Endothelial cell of umbilical vein (primary cell): ENCODE data around the gene IBSP. TPM values are rescaled to one million over a fixed set of nuclear protein-coding genes. Genes with fewer than 3 reads are reported as not detected.

Experiments used
- BruUV-seq: library from RNA; stranded (reverse); fragments of 400-500 nt; replicated peaks from 2 replicates; lab custom pipeline; 2021; lab: Mats Ljungman, UMichigan
- CTCF ChIA-PET: fragments of 300-600, 350-600 bp; sonication (Branson Sonifier 250); formaldehyde crosslinking; loops from one replicate; lab custom pipeline; 2021; ENCODE audit warnings: antibody characterized with exemption, inconsistent platforms; lab: Charles Lee
- POLR2A ChIA-PET: fragments of 300-600, 350-600 bp; sonication (Branson Sonifier 250); formaldehyde crosslinking; loops from one replicate; lab custom pipeline; 2021; ENCODE audit warnings: antibody characterized with exemption, inconsistent platforms; lab: Charles Lee
- DNase-seq: peaks from one replicate; pipeline ENCODE4 v3.0.0-alpha.2; 2011; ENCODE audit warnings: low read depth, low spot score
- FAIRE-seq: peaks from 2 replicates; lab custom pipeline; 2011; peaks lifted over from hg19 to GRCh38; lab: Jason Lieb, UNC
- H2AFZ ChIP-seq: 2 replicates; pipeline ENCODE4 v1.6.0; 2012; ENCODE audit warnings: low read depth, low read length, control low read depth, inconsistent platforms
- H3K27ac ChIP-seq: 2 replicates; pipeline ENCODE4 v1.5.1; 2011; ENCODE audit warnings: low read depth, mild to moderate bottlenecking, control low read depth, low read length, moderate library complexity; ENCODE audit not compliant: insufficient read depth
- H3K27me3 ChIP-seq, 2 experiments: 2 replicates each; pipeline versions ENCODE4 v1.6.0 to v1.6.1; 2011; ENCODE audit warnings: low read length in 2 of 2, mixed read lengths in 1 of 2; ENCODE audit not compliant: control insufficient read depth in 2 of 2, insufficient read depth in 2 of 2
- H3K36me3 ChIP-seq, 2 experiments: 2 replicates in 1 of 2; 3 replicates in 1 of 2; pipeline ENCODE4 v1.5.1; 2011; ENCODE audit warnings: low read length in 2 of 2, mild to moderate bottlenecking in 1 of 2, moderate library complexity in 1 of 2; ENCODE audit not compliant: control insufficient read depth in 2 of 2, insufficient read depth in 2 of 2; ENCODE audit errors: extremely low read depth in 1 of 2
- H3K4me1 ChIP-seq: 3 replicates; pipeline ENCODE4 v1.5.1; 2011; ENCODE audit warnings: mild to moderate bottlenecking, low read length; ENCODE audit not compliant: control insufficient read depth, insufficient read depth; ENCODE audit errors: extremely low read depth
- H3K4me2 ChIP-seq: 2 replicates; pipeline ENCODE4 v1.6.1; 2011; ENCODE audit warnings: low read length, control low read depth, mixed read lengths; ENCODE audit not compliant: insufficient read depth
- H3K4me3 ChIP-seq, 3 experiments: fragments of 200-600 bp in 1 of 3; sonication (generic), shearing (Covaris generic) in 1 of 3; replicated peaks in 1 of 3; 2 replicates each; pipeline ENCODE4 v1.5.1; 2011 to 2016; ENCODE audit warnings: control low read depth in 3 of 3, low read length in 3 of 3, mild to moderate bottlenecking in 2 of 3, inconsistent platforms in 1 of 3, low read depth in 1 of 3, moderate library complexity in 1 of 3; ENCODE audit not compliant: insufficient read depth in 1 of 3
- H3K79me2 ChIP-seq: 2 replicates; pipeline ENCODE4 v1.6.0; 2012; ENCODE audit warnings: low read length, inconsistent platforms; ENCODE audit not compliant: control insufficient read depth, insufficient read depth
- H3K9ac ChIP-seq: replicated peaks from 2 replicates; pipeline ENCODE3; 2011; ENCODE audit warnings: low read length, control low read depth; ENCODE audit not compliant: insufficient read depth; ENCODE audit errors: extremely low read depth
- H3K9me1 ChIP-seq: replicated peaks from 3 replicates; pipeline ENCODE4 v1.6.0; 2011; ENCODE audit warnings: mild to moderate bottlenecking, low read length; ENCODE audit not compliant: control insufficient read depth, insufficient read depth; ENCODE audit errors: extremely low read depth
- H3K9me3 ChIP-seq: replicated peaks from 2 replicates; pipeline ENCODE4 v1.5.1; 2012; ENCODE audit warnings: low read length, inconsistent platforms; ENCODE audit not compliant: control insufficient read depth, insufficient read depth
- H4K20me1 ChIP-seq: replicated peaks from 2 replicates; pipeline ENCODE3; 2011; ENCODE audit warnings: mild to moderate bottlenecking, low read length; ENCODE audit not compliant: control insufficient read depth, insufficient read depth; ENCODE audit errors: extremely low read depth
- CTCF ChIP-seq, 2 donors: IDR thresholded peaks; 1 replicate in 1 of 2; 2 replicates in 1 of 2; pipeline ENCODE4 v1.5.1; 2011; ENCODE audit warnings: low read length in 2 of 2, mild to moderate bottlenecking in 2 of 2, moderate library complexity in 2 of 2, control low read depth in 1 of 2, inconsistent platforms in 1 of 2, low read depth in 1 of 2; ENCODE audit not compliant: insufficient read depth in 1 of 2; ENCODE audit errors: extremely low read depth in 1 of 2
- EZH2 ChIP-seq: IDR thresholded peaks from 2 replicates; pipeline ENCODE4 v1.6.1; 2012; ENCODE audit warnings: borderline replicate concordance, low read depth, mild to moderate bottlenecking, moderate library complexity, low read length, inconsistent platforms; ENCODE audit not compliant: severe bottlenecking
- FOS ChIP-seq: IDR thresholded peaks from 2 replicates; pipeline ENCODE4 v1.6.1; 2011; ENCODE audit warnings: mild to moderate bottlenecking, low read length, moderate library complexity, borderline replicate concordance; ENCODE audit not compliant: insufficient read depth
- GATA2 ChIP-seq: IDR thresholded peaks from 2 replicates; pipeline ENCODE4 v1.7.0; 2011; ENCODE audit warnings: low read depth, mild to moderate bottlenecking, moderate library complexity, mixed read lengths, low read length; ENCODE audit not compliant: insufficient read length, insufficient read depth
- JUN ChIP-seq: IDR thresholded peaks from 2 replicates; pipeline ENCODE4 v1.6.1; 2011; ENCODE audit warnings: borderline replicate concordance, low read depth; ENCODE audit not compliant: insufficient read length, insufficient read depth
- MAX ChIP-seq: IDR thresholded peaks from 2 replicates; pipeline ENCODE4 v1.6.1; 2011; ENCODE audit not compliant: insufficient read depth, insufficient read length
- MYC ChIP-seq: IDR thresholded peaks from one replicate; pipeline ENCODE4 v1.6.1; 2011; ENCODE audit warnings: mild to moderate bottlenecking, low read depth, low read length
- POLR2A ChIP-seq: IDR thresholded peaks from 2 replicates; pipeline ENCODE4 v1.6.1; 2012; ENCODE audit warnings: low read depth, mild to moderate bottlenecking, control low read depth, low read length
- POLR2AphosphoS5 ChIP-seq: IDR thresholded peaks from 2 replicates; pipeline ENCODE4 v1.6.1; 2012; ENCODE audit warnings: low read depth, mild to moderate bottlenecking, control low read depth, low read length, moderate library complexity; ENCODE audit not compliant: insufficient read depth
- dilution Hi-C: fragments of 300-500 bp; cut with MboI; formaldehyde crosslinking; loops from one replicate; pipeline ENCODE4 v1.15.0; 2019; ENCODE audit warnings: low sequenced_read_pairs; ENCODE audit not compliant: extremely low pct_ligation_motif_present
- intact Hi-C: fragments of 100-400 bp; cut with micrococcal nuclease; formaldehyde crosslinking; loops from one replicate; pipeline ENCODE4 v1.10.0; 2022
- polyA plus RNA-seq, 4 experiments: library from polyadenylated mRNA; depleted of rRNA in 3 of 4; stranded (reverse) in 3 of 4; unstranded in 1 of 4; fragments of >200 nt; gene quantifications; 2 replicates each; pipeline versions ENCODE4 v1.2.1 to v1.2.3, GENCODE V29; 2011 to 2012; ENCODE audit warnings: missing spikeins in 1 of 4
- total RNA-seq: library from RNA; stranded (reverse); gene quantifications from 2 replicates; pipeline ENCODE4 v1.2.3, GENCODE V29; 2021

The IBSP gene
- total and polyA plus RNA-seq, 2 donors (not counting 3 experiments of a cell fraction or from before 2014, with no cell fraction given), result not detected

DNA sequence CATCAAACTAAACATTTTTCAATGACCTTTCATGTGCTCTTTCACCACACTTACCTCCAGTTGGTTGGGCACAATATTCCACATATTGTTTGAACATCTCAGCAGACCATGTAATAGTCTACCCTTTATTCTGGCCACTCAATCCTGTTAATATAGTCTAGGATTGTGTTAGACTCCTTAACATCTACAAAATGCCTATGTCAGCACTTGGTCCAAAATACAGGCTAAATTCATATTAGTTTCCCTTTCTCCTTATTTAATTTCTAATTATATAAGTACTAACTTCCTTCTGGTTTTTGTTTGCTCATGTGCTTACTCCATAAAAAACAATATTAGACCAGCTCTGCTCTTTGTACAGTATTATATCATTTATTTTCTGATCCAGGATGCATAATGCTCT lies 54.5 kb downstream of the IBSP start:
- Histone ChIP-seq H3K9me1 (no peaks in the 10 kb centered on the region), H3K27ac (no peak overlapping the region), H3K4me2 (no peak overlapping the region), H3K4me3 (no peak overlapping the region), H2AFZ (no peak overlapping the region), H3K36me3 (no peaks in the 10 kb centered on the region), H3K9me3 (no peaks in the 10 kb centered on the region), H4K20me1 (no peaks in the 10 kb centered on the region), H3K79me2 (no peaks in the 10 kb centered on the region), H3K9ac (no peak overlapping the region), H3K4me1 (no peaks in the 10 kb centered on the region), H3K27me3 (peaks cover 0 to 1% of the 10 kb centered on the region in 2 experiments)
- TF ChIP-seq POLR2A (no peak), FOS (no peak), MAX (no peak), GATA2 (no peak)
- no peak for FAIRE-seq
- POLR2A ChIA-PET, result no interaction called here
- BruUV-seq, result no TSS peak
- DNase-seq, result no peak
- dilution Hi-C loops, result no loop called here
- CTCF ChIA-PET, result interaction anchor here (1.7 to 12.0 kb wide), 4 partner anchors 113 to 358 kb away, joined by 21 to 412 read pairs (median 112); partner anchors contain the start of gene SPP1
- intact Hi-C loops, result loop anchor here (1.0 to 10.0 kb wide), 4 partner anchors 119 to 661 kb away; no protein-coding TSS in a partner anchor

GRCh38 chr4:87855559-87855958 lies 56.2 kb downstream of the IBSP start:
- Histone ChIP-seq H4K20me1 (no peaks in the 10 kb centered on the region), H3K27me3 (peaks cover 0 to 2% of the 10 kb centered on the region in 2 experiments), H3K4me2 (no peak overlapping the region), H3K9ac (no peak overlapping the region), H3K36me3 (no peaks in the 10 kb centered on the region), H2AFZ (no peak overlapping the region), H3K4me1 (no peaks in the 10 kb centered on the region), H3K27ac (no peak overlapping the region), H3K9me1 (no peaks in the 10 kb centered on the region), H3K9me3 (no peaks in the 10 kb centered on the region), H3K4me3 (no peak overlapping the region), H3K79me2 (no peaks in the 10 kb centered on the region)
- BruUV-seq, result no TSS peak
- CTCF ChIA-PET, result interaction anchor here (0.9 to 12.0 kb wide), 3 partner anchors 120 to 356 kb away, joined by 3 to 412 read pairs (median 172); partner anchors contain the start of gene SPP1
- dilution Hi-C loops, result no loop called here
- intact Hi-C loops, result loop anchor here (10.0 kb wide), 1 partner anchor 659 kb away; no protein-coding TSS in a partner anchor
- TF ChIP-seq CTCF (IDR thresholded peaks at IDR 0.05; ENCODE audit: extremely low read depth in 1 of 2, insufficient read depth in 1 of 2, low read depth in 1 of 2, low read length in 2 of 2) (no peak), POLR2AphosphoS5 (no peak), MYC (no peak), EZH2 (no peak), POLR2A (no peak), MAX (no peak), GATA2 (no peak), FOS (no peak), JUN (no peak)
- DNase-seq (no peak), FAIRE-seq (no peak)
- POLR2A ChIA-PET, result no interaction called here
